NAMALWA (cell line): ENCODE data around the gene RPUSD1.
"Not testable (repeated sequence)": the region's sequence is repeated elsewhere in the genome, so short reads cannot be mapped to it uniquely, and the experiment has no call there.

Source experiments
- DNase-seq: peaks from one replicate; pipeline ENCODE4 v3.0.0-alpha.2; 2015; ENCODE audit warnings: low spot score

RPUSD1 gene

GRCh38 chr16:783404-784161 is 4.6 kb downstream of the RPUSD1 start:
- no peak for DNase-seq

DNA sequence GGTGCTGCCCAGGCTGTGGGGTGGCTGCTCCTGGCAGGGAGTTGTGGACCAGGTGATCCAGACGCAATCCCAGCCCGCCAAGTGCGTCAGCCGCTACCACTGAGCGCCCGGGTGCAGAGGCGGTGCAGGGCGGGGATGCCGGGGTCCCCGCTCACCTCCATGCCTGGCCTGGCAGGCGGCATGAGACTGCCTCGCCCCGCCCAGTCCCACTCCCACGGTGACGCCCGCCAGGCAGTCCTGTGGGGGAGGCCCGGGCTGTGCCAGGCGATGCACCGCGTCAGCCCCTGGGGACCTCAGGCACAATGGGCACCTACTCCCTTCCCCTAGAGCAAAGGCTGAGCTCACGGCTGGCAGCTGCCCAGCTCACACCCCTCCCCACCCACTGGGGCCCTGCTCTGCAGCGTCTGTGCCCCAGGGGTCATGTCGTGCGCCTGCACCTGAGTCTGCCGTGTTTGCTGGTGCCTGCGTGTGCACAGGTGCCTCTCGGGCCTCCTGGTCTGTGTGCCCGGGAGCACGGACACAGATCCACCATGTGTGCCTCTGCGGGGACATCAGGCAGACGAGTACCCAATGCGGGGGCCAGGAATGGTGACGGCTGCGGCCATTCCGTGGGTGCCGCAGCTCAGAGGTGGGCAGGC is 5.3 kb downstream of the RPUSD1 start:
- no peak for DNase-seq

DNA sequence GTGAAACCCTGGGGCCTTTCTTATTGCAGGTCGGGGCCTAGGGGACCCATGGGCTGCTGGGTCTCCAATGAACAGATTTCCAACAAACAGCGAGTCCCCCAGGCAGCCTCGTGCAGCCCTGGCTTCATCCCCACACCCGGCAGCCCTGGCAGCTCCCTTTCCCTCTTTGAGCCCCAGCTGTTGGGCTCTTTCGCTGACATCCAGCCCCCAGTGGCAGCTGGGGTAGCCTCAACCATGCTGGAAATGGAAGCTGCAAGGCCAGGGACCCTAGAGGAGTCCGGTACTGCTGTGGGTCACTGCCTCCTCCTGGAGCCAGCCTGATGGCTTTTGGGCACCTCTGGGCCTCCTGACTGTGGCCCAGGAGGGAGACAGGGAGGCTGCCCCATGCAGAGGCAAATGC is 5.9 kb downstream of the RPUSD1 start:
- DNase-seq: no peak

- DNase-seq: no peak
These were observed 6.7 kb downstream of the RPUSD1 start for GRCh38 chr16:781346-782010.

DNA sequence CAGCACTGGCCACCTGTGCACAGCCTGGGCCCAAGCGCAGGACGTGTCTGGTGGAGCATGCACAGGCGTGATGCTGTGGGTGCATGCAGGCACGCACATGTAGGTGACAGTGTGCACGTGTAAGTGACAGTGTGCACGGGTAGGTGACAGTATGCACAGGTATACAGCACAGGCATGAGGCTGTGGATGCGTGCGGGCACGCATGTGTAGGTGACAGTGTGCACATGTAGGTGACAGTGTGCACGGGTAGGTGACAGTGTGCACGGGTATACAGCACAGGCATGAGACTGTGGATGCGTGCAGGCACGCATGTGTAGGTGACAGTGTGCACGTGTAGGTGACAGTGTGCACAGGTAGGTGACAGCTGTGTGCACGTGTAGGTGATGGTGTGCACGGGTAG is 7.9 kb downstream of the RPUSD1 start:
- no peak for DNase-seq

GRCh38 chr16:779561-779960 is 8.6 kb downstream of the RPUSD1 start:
- no peak for DNase-seq

DNA sequence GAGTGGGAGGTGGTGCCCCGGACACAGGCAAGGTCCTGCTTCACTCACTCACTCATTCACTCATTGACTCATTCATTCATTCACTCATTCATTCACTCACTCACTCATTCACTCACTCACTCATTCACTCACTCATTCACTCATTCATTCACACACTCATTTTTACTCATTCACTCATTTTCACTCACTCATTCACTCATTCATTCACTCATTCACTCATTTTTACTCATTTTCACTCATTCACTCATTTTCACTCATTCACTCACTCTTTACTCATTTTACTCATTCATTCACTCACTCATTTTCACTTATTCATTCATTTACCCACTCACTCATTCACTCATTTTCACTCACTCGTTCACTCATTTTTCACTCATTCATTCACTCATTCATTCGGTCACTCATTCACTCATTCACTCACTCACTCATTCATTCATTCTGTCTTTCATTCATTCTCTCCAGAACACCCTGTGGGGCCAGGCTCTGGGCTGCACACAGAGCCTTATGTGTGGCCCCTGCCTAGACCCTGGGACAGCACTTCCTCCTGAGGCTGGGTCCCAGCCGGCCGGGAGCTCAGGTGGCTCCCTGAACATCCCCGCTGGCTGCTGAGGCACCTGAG is 9.2 kb downstream of the RPUSD1 start:
- no peak for DNase-seq

GRCh38 chr16:778447-778846 is 9.7 kb downstream of the RPUSD1 start:
- no peak for DNase-seq

DNA sequence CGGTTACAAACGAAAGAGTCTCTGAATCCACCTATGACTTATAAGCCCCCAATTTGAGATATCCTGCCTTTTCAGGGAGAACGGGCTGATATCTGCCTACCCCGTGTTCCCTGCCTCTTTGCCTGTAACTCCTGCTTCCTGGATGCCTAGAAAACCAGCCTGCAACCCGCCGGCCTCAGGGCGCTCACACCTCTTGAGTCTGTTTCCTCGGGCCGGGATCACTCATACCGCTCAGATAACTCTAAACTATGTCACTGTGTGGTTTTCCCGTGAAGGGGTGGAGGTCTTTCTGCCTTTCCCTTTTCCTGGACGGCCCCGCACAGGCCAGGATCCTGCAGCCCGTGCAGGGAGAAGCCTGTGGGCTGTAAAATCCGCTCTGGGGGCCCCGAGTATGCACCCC is 10.4 kb downstream of the RPUSD1 start:
- no peak for DNase-seq

DNA sequence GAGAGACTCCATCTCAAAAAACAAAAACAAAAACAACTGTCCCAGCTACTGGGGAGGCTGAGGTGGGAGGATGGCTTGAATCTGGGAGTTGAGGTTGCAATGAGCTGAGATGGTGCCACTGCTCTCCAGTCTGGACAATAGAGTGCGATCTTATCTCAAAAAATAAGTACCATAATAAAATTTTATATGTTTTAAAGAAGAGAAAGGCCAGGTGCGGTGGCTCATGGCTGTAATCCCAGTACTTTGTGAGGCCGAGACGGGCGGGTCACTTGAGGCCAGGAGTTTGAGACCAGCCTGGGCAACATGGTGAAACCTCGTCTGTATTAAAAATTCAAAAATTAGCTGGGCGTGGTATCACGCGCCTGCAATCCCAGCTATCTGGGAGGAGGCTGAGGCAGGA is 11.4 kb downstream of the RPUSD1 start:
- no peak for DNase-seq

GRCh38 chr16:776298-776697 is 11.9 kb downstream of the RPUSD1 start:
- not testable (repeated sequence) for DNase-seq

GRCh38 chr16:775236-775796 is 12.9 kb downstream of the RPUSD1 start:
- no peak for DNase-seq

GRCh38 chr16:774086-775001 is 13.8 kb downstream of the RPUSD1 start:
- DNase-seq: no peak

GRCh38 chr16:772959-773358 is 15.2 kb downstream of the RPUSD1 start:
- DNase-seq: no peak

DNA sequence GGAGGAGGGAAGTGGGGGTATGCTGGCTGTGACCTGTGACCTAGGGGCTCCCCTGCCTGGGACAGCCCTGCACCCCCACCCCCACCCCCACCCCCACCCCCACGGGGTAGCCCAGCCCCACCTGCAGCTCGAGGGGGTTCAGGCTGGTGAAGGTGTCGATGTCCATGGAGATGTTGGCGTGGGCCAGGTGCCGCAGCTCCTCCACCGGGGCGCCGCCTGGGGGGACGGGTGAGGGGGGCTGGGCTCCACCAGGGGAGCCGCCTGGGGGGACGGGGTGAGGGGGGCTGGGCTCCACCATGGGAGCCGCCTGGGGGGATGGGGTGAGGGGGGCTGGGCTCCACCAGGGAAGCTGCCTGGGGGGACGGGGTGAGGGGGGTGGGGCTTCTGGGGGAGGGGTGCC is 17.8 kb downstream of the RPUSD1 start:
- no peak for DNase-seq

DNA sequence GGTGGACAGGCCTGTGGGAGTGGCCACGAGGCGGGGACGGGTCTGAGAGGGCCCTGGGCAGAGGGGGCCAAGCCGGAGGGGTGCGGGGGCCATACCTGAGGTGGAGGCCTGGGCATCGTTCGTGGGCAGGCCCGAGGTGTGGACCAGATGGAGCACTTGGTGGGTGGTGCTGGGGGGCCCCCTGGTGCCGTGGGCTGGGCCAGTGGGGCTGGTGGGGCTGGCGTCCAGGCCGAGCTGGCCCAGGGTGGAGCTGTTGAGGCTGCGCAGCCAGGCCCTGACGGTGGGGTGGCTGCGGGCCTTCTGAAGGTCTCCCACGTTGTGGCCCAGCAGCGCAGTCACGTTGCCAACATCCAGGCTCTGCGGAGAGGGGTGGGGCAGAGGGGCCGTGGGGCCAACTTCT is 18.2 kb downstream of the RPUSD1 start:
- DNase-seq: no peak

GRCh38 chr16:769184-769784 is 18.9 kb downstream of the RPUSD1 start:
- no peak for DNase-seq

- DNase-seq: no peak
These were observed 19.8 kb downstream of the RPUSD1 start for GRCh38 chr16:768428-768827.

- no peak for DNase-seq
These were observed 20.4 kb downstream of the RPUSD1 start for GRCh38 chr16:767743-768235.

GRCh38 chr16:766820-767640 is 21.2 kb downstream of the RPUSD1 start:
- DNase-seq: no peak
